ENCODE data around the gene FOXN1.
"Not testable (repeated sequence)": the region's sequence is repeated elsewhere in the genome, so short reads cannot be mapped to it uniquely, and the experiment has no call there.

Gene FOXN1

GRCh38 chr17:28574526-28574925 lies 68.4 kb downstream of the FOXN1 start:
- DNase-seq (ENCODE audit: low read depth) = no peak

DNA sequence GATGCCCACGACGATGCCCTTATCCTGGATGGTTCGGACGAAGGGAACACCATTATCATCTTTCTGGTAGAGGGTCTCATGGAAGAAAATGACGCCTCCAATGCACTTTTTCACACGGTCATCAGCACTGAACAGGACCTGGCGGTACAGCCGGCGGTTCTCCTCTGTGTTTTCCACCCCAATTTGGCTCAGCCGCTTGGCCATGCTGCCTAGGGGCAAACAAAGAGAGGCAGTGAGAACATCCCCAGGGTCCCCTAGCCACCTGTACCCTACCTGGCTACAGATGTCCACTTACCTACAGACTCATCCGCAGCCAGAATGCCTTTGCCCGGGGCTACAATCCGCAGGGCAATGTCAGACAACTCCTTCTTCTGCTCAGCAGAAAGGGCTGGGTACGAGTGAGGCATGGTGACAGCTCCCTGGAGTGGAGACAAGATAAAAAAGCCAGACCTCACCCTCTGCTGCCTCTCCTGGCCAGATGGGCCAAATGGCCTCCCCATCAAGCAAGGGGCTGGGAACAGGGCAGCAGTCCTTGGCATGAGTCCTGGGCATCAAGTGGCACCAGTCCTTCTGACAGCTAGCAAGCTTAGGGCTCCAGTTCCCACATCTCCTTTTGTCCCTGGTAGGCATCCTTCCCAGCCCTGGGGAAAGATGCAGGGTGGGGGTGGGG lies 69.1 kb downstream of the FOXN1 start:
- no peak for DNase-seq (ENCODE audit: low read depth)

DNA sequence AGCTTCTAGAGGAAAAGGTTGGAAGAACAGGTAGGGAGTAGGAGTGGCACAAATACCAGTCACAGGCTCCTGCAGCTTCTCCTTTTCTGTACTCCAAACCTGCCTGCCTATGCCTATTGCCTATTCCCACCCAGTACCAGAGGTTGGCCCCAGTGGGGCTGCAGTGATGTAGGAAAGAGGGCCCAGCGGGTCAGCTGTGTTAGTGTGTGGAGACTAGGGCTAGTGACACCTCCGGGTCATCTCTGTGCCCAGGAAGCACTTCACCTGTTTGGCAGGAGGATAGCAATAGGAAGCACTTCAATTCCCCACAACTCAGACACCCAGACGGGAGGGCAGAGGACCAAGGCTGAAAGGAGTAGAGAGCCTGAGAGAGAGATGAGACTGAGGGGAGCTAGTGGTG lies 69.9 kb downstream of the FOXN1 start:
- DNase-seq (ENCODE audit: low read depth) = not testable (repeated sequence)

- peak; percentile 98 for DNase-seq (ENCODE audit: low read depth)
These were observed 70.8 kb downstream of the FOXN1 start, which contains the start of gene ALDOC for GRCh38 chr17:28576758-28577465. ALDOC (minus strand) TSS chr17:28576895; CDS start chr17:28575532, 1,363 bp downstream.

DNA sequence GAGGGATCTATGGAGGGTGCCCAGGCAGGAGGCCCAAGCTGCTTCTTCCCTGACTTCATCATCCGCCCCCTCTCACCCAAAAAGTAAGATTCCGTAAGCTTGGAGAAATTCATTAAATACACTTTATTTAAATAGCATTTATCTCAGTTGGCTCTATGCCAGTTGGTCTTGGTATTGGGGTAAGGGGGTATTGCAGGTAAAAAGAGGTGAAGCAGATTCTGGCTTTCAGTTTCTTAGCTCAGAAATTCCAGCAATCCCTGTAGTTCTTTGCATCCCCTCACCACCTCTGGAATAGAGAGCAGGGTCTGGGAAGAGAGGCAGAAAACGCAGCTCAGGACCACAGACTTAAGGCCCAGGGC lies 71.3 kb downstream of the FOXN1 start:
- DNase-seq (ENCODE audit: low read depth) = no peak

- no peak for DNase-seq (ENCODE audit: low read depth)
These were observed 72.4 kb downstream of the FOXN1 start for GRCh38 chr17:28578246-28579195.

DNA sequence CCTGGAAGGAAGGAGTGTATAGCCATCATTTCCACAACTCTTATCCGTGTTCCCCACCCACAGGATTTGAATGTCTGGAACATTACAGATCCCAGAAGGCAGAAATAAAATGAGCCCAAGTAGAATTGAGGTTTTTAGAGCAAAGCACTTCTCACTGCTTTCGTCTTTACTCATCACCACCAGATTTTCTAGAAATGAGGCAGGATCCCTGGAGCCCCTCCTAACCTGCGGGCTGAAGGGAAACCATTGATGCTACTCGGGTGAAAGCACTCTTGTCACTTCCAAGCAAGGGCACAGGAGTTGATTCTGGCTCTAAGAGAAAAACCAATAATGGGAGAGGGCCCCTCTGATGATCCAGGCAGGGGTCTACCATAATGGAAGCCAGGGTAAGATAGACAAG lies 73.4 kb downstream of the FOXN1 start:
- DNase-seq (ENCODE audit: low read depth) = no peak

DNA sequence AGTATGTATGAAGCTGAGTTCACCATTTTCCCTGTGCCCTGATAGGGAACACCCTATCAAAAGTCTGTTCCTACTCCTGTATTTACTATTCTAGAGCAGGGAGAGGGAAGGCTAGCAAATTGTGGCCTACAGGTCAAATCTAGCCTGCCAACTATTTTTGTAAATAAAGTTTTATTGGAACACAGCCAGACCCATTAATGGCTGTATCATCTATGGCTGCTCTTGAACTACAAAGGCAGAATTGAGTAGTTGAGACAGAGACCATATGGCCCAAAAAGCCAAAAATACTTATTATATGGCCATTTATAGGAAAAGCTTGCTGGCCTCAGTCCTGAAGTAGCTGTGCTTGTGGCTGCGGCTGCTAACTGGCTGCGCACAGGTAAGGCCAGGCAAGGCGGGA lies 74.8 kb downstream of the FOXN1 start:
- DNase-seq (ENCODE audit: low read depth) = no peak

- no peak for DNase-seq (ENCODE audit: low read depth)
These were observed 76.4 kb downstream of the FOXN1 start for GRCh38 chr17:28582513-28582912.

GRCh38 chr17:28584434-28584833 lies 78.3 kb downstream of the FOXN1 start:
- DNase-seq (ENCODE audit: low read depth) = no peak

GRCh38 chr17:28585851-28586250 lies 79.7 kb downstream of the FOXN1 start:
- DNase-seq (ENCODE audit: low read depth) = no peak
